NCI-H1436 (cell line): ENCODE measurements around the gene RTP2.
"Not testable (repeated sequence)": the region's sequence is repeated elsewhere in the genome, so short reads cannot be mapped to it uniquely, and the experiment has no call there.

Experiments
- DNase-seq: peaks from one replicate; lab custom pipeline; 2025; lab: John Stamatoyannopoulos, UW

The RTP2 gene

GRCh38 chr3:187713504-187713903 is 11.1 kb upstream of the RTP2 start:
- DNase-seq, result no peak

DNA sequence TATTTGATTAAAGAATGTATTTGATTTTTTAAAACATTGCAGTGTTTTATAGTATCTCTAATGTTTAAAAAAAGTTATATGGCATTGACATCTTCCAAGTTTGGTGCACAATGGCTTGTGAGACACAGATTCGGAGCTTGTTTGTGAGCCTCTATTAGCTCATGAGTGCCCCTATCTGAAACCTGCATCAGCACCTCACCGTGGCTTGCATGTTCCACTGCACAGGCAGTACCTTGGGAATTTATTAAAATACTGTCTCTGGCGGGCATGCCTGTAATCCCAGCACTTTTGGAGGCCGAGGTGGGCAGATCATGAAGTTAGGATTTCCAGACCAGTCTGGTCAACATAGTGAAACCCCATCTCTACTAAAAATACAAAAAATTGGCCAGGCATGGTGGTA is 6.8 kb upstream of the RTP2 start:
- no peak for DNase-seq

- DNase-seq, result no peak
These were observed 6.3 kb upstream of the RTP2 start for GRCh38 chr3:187708696-187709095.

GRCh38 chr3:187706971-187707370 is 4.6 kb upstream of the RTP2 start:
- DNase-seq, result no peak

GRCh38 chr3:187705164-187705563 is 2.8 kb upstream of the RTP2 start:
- no peak for DNase-seq

GRCh38 chr3:187700249-187700648 is 2.1 kb downstream of the RTP2 start:
- DNase-seq, result no peak

GRCh38 chr3:187698499-187699399 is 3.6 kb downstream of the RTP2 start:
- no peak for DNase-seq

DNA sequence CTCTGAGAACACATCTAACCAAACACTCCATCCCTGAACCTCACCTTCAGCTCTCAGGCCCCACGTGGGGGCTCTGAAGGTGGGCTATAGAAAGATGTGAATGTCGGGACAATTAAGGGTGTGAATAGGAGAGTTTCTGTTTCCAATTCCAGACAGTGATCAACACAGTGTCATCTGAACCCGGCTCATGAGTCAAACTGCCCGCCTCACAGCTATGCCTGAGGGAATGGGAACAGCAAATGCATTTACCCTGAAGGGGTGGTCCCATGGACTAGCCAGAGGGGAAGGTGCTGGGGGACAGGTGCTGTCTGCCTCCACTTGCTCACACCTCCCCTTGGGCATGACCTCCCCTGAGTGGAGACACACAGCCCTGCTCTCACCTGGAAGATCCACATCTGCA is 6.3 kb downstream of the RTP2 start:
- DNase-seq, result no peak

- DNase-seq, result no peak
These were observed 6.9 kb downstream of the RTP2 start for GRCh38 chr3:187695449-187695848.

DNA sequence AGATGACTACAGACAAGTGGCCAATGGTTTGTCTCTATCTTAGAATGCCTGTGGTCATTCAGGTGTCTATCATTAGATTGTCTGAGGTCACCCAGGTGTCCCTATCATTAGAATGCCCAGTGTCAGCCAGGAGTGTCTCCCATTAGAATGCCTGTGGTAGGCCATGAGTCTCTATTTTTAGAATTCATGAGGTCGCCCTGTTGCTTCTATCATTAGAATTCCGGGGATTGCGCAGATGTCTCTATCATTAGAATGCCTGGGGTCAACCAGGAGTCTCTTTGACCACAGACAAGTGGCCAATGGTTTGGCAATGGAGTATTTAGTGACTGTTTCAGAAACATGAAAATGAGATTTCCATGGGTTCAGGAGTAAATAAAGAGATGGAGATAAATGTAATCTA is 7.6 kb downstream of the RTP2 start:
- no peak for DNase-seq

DNA sequence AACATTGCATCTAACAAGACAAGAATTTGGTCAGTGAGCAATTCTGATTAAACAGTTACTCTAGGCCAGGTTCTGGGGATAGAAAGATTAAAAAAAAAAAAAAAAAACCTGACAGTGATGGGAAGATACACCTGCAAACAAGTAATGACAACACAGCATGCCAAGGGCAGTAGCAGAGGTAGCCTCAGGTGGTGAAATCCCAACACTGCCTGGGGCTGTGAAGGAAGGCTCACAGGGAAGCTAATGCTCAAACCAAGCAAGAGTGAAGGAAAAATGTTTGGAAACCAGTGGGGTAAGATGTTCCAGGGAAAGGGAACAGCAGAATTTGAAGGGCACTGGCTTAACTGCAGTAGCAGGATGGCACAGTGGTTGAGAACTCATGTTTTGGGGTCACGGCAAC is 8.9 kb downstream of the RTP2 start:
- no peak for DNase-seq

DNA sequence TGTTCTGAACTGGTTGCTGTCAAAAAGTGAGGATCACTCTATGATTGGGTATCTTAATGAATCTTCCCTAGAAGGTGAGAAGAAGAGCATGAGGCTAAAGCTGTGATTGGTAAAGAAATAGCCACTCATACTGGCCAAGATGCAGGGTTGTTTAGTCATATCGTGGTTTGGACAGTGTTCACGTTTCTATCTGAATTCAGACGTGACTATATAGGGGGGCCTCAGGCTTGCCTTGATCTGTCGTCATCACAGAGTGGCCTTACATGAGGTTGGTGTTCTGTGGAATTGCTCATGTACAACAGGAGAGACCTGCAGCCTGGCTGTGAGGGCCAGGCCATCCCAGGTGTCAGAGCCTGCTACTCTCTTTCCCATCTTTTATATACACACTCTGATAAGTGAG is 12.4 kb downstream of the RTP2 start:
- no peak for DNase-seq

- DNase-seq, result no peak
These were observed 15.6 kb downstream of the RTP2 start for GRCh38 chr3:187686621-187687273.

- no peak for DNase-seq
These were observed 16.4 kb downstream of the RTP2 start for GRCh38 chr3:187685948-187686347.

DNA sequence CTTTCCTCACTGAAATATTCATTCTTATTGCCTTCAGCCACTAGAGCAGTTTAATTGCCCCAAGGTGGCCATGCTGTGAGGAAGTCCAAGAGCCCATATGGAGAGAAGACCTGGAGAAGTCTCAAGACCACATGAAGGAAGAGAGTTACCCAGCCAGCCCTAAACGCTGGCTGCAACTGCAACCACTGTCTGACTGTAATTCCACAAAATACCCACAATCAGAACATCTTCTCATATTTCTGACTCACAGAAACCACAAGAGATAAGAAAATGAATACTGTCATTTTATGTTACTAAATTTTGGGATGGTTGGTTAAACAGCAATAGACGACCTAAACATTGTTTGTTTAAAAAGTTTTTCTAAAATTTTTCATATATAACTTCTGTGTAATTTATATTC is 17.5 kb downstream of the RTP2 start:
- DNase-seq, result no peak

DNA sequence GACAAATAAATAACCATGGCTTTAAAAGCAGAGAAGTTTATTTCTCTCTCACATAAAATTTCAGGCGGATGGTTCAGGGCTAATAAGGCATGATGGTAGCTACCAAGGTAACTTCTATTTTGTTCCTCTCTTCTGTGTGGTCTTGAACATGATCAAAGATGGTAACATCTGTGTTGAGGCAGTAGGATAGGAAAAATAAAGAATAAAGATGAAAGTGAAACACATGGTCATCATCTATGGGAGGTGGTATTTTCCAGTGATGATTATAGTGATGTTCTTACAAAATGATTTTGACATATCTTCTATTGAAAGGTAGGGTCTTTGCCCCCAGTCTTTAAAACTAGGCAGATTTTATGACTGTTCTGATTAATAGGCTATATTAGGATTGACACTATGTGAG is 17.9 kb downstream of the RTP2 start:
- no peak for DNase-seq

- not testable (repeated sequence) for DNase-seq
These were observed 20.6 kb downstream of the RTP2 start for GRCh38 chr3:187681756-187682155.

DNA sequence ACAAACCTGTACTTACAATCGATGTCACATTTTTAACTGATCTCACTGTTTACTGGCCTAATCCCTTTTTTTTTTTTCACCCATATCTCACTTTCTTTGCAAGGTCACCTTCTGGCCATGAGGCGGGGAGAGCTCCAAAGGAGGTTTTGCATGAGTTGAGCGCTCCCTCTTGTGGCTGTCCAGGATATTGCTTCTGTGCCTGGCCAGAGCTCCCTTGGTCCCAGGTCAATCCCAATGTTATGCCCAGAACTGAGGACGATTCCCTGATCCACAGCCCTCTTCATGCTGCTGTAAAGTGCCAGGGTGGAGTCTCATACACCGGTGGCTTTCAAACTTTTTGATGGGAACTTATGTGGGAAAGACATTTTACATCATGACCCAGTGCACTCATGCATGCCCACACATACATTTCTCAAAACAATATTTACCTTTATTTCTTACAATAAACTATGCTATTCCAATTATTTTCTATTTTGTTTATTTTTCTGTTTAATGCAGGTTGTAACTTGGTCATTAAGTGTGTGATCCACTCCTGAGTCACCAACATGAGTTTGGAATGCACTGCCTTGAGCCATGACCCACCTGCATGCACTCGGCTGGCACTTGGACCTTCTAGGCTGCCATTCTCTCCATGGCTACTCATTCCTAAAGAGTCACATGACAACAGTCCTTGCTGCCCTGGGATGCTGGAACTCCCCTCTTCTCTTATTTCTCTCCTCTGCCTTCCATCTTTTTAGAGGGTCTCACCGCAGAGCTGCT is 22.5 kb downstream of the RTP2 start:
- DNase-seq, result peak; percentile 54

GRCh38 chr3:187678726-187679268 is 23.6 kb downstream of the RTP2 start:
- peak; percentile 66 for DNase-seq

DNA sequence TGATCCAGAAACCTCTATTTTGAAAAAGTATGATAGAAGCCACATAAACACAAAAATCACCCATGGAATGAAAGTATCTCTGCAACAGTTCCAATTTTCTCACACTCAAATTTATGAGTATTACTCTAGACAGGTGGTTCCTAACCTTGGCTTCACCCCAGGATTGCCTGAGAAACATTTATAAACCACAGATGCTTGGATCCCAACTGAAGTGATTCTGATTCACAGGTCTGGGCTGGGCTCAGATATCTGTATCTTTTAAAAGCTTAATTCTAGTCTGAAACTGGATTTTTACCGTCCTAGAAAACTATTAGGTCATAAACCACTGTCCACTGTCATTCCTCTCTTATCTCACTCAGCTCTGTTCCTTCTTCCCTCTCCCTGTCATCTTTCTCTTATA is 24.8 kb downstream of the RTP2 start:
- DNase-seq, result no peak

DNA sequence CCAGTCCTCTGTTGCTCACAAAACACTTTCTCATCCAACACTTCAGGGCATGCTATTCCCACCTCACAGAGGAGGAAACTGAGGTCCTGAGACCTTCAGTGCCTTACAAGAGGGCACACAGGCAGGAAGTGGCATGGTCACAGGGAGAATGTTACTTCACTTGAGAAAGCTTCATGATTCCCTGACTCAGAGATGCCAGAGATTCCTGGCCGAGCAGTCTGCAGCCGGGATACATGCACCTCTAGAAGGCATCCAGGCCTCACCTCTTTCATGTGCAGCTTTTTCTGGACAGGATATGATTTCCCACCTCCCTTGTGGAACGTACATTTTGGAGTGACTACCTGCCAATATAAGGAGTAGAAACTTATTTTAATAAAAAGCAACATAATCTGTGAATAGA is 29.3 kb downstream of the RTP2 start:
- no peak for DNase-seq

- DNase-seq, result no peak
These were observed 32.5 kb downstream of the RTP2 start, which contains the start of gene SST for GRCh38 chr3:187669675-187670504. Gene SST, minus strand, starts transcription at chr3:187670394. Its CDS starts 103 bp downstream, at chr3:187670291.
